GM19351 (cell line): ENCODE results near the gene UROC1.

Experiments
- ATAC-seq: cut with Tn5 transposase; IDR thresholded peaks from one replicate; pipeline ENCODE4 v1.9.1; 2021; ENCODE audit warnings: mild to moderate bottlenecking, moderate library complexity; ENCODE audit not compliant: unreplicated experiment

The UROC1 gene

DNA sequence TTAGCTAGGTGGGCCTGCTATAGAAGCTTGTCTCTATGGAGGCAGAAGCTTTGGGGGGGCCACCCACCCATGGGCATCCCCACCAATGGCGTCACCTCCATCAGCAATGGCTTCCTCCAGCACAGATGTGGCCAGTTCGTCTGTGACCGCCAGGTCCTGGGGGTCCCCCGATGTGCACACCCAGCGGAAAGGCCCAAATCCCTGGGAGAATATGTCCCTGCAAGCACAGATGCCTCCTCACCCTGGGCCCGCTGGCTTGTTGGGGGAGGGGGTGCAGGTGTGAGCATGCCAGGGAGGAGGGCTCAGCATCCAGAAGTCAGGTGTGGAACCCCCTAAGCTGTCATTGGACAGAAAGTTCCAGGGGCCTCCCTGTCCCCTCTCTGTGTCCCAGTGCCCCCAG lies 19.6 kb downstream of the UROC1 start:
- ATAC-seq: no peak

DNA sequence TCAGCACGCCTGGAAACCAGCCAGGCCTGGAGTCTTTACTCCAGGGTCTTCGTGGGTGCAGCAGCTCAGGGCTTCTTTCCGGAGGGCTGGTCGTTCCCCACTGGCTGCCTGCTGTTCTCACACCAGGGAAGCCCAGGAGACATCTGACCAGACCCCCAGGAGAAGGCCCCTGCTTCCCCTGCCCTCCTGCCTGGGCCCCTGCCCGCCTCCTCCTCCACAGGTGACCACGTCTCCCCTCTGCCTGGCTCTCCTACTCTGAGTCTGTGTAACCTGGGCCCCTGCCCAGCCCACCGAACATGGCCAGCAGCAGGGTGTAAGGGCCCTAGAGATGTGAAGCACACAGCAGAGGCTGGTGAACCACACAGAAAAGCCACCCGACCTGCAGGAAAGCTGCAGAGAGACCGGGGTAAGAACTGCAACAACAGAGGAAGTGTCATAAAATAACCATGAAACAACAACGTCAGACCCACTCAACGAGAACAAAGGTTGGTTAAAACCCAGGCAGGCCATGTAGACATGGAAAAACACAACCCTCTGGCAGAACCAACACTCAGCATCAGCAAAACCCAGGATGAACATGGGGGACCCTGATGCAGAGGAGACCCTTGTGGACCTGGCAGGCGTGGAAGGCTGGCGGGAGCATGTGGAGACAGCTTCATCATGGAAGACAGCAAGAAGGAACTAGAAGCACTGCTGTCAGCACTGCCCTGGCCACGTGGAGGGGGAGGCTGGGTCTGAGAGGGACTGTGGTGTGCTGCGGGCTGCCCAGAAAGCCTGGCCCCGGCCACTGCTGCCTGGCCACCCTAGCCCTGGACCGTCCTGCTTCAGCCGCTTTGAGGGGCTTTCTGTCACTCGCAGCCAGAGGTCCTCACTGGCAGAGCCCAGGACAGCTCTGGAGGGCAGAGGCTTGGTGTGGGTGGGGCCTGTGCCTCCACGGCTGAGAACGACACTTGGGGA lies 20.4 kb downstream of the UROC1 start:
- ATAC-seq: no peak

DNA sequence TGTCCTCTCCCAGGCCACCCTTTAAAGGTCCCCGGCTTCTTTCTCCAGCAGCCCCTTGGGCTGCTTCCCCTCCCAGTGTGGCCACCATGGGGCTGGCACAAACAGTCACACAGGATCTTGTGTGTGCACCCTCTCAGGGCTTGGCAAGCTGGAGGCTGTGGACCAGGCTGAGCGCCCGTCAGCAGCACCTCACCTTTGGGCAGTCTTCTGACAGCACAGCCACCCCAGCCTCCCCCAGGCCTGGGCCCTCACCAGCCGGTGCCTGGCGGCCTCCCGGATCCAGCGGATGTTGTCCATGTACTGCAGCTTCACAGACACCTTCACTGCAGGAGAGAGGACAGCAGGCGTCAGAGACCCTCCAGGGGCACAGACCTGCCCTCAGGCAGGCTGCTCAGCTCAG lies 21.8 kb downstream of the UROC1 start:
- no peak for ATAC-seq

DNA sequence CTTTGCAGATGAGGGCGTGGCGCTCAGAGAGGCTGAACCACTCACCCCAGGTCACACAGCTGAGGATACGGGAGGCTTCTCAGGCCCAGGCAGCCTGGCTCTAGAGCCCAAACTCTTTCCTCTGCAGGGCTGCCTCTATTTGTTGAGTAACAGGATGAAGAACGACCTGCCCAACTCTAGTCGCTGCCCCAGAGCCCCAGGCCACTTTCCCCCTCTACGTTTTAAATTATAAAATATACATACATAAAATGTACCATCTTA lies 22.7 kb downstream of the UROC1 start:
- ATAC-seq: no peak

DNA sequence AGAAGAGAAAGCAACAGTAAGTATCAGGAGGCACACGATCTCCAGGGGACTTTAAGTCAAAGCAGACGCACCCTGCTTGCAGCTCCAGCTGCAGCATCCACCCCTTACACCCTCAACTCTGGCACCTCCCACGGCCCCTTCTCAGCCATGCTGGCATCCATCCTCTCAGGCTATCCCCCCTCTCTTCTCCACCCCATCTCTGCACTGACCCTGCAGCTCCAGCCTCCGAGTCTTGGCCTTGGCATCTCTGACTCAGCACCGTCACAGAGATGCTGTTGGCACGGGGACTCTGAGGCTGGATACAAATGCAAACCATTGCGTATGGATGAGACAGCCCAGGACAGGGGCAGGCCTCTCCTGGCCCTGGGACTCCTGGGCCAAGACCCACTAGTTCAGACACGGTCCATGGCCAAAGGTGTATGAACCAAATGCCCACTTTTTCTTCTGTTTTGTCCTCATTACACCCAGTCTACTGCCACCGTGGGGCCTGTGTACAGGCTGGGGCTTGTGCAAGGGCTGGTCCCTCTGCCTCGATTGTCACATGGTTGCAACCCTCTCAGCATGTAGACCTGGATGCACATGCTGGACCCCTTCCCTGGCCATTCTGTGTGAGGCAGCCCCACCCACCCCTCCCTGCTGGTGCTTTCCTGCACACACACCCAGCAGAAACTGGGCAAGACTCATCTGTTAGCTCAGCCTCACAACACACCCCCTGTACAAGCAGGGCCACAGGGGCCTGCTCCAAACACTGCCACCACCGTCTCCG lies 23.2 kb downstream of the UROC1 start:
- ATAC-seq: no peak

DNA sequence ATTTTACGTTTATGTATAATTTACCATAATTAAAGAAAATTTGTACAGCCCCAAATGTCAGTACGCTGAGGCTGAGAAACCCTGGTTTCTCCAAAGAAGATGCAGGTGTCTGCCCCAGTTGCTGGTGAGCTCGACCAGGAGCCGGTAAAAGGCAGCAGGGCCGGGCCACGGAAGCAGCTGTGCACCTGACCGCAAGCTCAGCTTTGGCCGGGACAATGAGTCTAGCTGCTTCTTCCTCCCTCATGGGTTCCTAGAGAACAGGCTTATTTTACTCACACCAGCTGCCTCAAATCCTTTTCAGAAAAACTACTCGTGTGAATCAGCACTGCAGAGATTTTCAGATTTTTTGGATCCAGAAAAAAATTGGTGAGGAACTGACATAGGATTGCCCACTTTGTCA lies 23.8 kb downstream of the UROC1 start:
- ATAC-seq: no peak

DNA sequence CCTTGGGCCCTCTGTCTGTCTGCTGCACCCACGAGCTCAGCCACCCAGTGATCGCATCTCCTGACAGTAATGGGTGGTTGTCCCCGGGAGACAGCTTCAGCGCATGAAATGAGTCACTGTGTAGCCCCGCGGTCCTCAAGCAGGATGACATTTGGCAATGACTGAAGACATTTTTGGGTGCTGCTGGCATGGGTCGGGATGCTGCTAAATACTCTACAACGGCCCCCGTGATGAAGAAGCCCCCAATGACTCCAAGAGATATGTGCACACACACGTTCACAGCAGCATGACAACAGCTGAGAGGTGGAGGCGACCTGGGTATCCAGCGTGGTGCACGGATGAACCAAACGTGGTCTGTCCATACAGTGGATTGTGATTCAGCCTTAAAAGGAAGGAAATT lies 24.5 kb downstream of the UROC1 start:
- ATAC-seq: no peak

DNA sequence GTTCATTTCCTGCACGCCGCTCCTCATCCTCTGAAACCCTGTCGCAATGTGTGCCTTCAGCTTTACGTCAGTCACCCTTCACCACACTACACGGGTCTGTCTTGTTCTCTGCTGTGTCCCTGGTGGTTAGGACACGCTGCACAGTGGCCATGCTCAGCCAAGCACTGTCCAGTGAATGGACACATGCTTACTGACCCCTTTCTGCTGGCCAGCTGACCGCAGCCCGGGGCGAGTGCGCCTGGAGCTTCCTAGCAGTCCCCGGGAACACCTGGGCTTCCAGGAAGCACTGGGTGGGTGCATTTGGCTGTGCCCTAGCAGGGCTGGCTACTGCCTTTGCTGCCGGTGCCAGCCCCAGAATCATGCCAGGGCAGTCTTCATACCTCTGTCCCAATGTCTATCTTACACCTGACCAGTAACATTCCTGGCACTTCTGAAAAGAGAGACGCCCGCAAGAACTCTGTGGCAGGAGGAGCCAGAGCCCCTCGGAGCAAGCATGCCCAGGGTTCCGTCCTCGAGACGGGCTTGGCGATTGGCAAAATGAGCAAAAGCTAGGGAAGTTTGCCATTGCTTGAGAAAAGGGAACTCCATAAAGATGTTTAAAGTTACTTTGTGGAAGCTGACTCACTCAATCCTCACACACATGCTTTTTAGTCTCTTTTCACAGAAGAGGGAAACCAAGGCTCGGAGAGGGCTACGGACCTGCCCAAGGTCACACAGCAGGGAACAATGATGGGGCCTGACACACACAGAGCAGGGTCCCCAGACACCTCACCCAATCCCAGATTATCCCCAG lies 26.2 kb downstream of the UROC1 start:
- ATAC-seq: no peak

DNA sequence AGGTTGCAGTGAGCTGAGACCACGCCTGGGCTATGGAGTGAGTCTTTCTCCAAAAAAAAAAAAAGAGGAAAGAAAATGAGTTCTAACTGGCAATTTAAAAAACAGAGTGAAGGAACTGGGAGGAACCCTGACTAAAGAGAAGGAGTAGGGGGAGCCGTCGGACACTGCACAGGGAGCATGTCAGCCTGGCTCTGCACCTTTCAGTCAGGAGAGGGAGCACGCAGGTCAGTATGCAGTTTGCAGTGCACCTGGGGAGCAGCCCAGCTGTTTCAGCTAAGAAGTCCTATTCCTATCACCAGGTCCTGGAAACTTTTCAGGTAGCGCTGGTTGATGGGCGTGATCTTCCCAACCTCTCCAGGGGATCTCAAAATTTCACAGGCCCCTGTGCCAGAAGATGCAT lies 27.0 kb downstream of the UROC1 start:
- ATAC-seq: no peak

DNA sequence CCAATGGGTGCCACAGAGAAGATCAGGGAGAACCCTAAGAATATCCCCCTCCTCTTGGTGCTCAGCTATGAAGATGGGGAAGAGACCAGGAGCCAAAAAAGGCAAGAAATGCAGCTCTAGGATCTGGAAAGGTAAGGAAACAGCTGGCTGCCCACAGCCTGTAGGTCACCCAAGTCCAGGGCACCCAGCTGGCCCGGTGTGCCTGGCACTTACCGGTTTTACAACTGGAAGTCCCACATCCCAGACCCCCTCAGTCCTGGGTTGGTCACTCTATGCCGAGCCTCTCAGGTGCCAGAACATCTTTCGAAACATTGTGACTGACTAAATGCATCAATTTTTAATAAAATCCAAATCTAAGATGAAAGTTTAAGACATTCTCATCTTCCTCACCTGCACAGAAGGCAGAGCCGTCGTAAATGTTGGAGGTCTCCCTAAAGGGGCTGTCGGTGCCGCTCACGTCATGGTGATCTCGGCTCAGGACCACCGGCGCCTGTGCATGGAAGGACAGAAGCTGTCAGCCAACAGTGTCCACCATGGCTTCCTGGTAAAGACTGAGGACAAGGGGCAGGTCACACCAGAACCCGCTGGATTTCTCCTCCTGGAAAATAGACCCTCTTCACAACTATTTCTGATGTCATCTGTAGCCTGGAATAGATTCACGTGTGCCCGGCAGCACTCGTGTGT lies 28.5 kb downstream of the UROC1 start:
- no peak for ATAC-seq

DNA sequence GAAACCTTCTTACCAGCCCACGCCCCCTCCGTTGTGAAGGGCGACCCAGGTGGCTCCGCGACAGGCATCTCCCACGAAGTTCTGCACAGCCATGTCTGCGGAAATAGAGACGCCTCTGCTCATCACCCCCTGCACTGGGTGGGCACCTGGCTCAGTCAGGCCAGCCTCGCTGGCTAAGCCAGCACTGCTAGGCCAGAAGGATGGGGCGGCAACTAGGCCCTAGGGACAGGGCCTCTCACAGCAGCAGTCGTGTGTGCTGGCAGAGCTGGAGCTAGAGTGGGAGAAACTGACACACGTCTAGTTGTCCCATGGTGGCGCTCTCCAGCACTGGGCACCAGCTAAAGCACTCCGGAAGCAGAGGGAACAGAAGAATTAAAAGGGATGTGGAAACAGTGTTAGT lies 29.4 kb downstream of the UROC1 start:
- ATAC-seq: no peak

DNA sequence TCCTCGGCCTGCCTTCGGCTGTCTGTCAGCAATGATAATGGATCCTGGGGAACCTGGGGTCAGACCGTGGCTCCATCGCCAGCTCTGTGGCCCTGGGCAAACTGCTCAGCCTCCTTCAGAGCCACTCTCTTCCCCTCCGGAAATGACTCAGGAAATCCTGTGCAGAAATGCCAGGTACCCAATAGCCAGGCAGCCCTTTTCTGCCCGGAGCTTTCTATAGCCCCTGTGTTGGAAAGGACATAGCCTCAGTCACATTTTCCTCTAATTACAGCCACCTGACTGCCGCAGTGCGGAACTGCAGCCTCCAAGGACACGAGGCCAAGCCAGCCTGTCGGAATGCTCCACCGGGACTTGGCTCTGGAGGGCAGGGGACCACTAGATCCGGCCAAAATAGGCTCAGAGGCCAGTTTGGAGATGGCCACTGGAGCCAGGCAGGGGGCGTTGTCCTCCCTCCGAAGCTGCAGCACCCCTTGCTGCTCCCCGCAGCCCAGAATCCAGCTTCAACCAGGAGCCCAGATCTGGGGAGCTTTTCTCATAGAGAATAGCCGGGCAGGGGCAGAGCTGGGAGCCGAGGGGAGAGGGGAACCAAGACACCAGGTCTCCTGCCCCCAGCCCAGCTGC lies 30.3 kb downstream of the UROC1 start:
- no peak for ATAC-seq

DNA sequence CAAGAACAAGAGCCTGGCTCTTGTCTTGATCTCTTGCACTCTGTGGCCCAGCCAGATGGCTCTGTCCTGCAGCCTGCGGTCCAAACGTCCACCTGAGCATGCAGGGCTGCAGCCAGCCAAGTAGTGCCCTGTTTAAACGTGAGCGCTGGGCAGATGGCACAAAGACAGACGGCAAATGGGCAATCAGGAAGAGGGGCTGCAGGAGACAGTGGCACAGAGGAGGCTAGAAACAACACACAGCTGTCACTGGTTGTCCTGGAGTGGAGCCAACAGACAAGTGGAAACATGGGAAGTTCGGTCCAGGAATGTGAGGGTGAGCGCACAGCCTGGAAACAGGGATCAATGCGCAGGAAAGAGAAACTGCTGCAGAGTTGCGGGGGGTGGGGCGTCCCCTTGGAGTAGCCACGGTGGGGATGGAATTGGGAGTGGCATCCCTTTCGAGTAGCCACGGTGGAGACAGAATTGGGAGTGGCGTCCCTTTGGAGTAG lies 31.2 kb downstream of the UROC1 start:
- ATAC-seq: no peak

DNA sequence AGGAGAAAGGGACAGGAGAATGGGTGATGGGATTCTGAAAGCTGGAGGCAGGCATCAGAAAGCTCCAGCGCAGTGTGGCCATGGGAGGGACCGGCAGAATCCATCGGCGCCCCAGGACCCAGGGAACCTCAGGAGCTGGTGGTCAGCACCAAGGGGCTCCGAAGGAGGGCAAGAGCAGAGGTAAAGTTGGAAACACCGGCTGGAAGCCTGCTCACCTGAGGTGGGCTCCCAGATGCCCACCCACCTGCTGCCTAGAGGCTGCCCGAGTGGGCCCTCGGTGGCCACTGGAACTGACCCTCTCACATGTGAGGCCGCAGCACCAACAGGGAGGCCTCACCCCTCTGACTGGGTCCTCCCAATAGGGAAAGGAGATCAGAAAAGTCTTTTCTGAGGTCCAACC lies 31.6 kb downstream of the UROC1 start:
- ATAC-seq: no peak

DNA sequence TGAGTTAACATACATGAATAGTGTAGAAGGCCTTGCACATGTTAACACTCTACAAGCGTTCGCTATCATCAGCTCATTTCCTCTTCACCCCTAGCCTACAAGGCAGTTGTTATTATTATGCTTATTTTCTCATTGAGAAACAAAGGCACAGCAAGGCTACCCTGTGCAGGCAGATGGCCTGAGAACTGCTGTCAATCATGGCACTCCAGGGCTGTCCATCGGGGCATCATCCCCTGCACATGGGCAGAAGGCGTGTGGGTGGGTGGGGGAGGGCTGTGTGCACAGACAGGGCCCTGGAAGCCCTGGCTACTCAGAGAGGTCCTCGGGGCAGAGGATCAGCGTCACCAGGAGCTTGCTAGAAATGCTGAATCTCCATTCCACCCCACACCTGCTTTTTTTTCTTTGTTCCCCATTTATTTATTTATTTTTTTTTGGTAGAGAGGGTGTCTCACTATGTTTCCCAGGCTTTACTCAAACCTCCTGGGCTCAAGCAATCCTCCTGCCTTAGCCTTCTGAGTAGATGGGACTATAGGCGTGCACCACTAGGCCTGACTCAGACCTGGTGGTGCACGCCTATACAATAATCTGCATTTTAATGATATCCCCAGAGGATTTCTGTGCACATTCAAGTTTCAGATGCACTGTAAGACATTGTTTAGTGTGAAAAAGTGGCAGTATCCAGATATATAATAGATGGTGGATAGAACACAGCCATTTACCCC lies 32.2 kb downstream of the UROC1 start:
- ATAC-seq: no peak

DNA sequence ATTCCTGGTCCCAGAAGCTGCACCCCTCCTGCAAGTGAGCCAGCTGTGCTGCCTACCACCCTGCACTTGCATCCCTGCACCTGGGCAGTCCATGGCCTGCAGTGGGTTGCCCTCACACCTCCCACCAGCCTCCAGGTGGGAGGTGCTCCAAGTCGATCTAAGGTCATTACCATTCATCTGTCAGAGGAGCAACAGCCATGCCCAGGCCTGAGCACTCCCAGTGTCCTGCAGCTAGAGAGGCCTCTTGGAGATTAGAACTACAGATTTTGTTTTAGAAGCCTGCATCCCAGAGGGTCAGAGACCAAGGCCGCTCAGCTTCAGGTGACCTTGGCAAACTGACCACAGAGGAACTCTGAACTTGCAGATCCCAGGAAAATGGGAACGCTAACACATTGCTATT lies 32.9 kb downstream of the UROC1 start:
- ATAC-seq: no peak

DNA sequence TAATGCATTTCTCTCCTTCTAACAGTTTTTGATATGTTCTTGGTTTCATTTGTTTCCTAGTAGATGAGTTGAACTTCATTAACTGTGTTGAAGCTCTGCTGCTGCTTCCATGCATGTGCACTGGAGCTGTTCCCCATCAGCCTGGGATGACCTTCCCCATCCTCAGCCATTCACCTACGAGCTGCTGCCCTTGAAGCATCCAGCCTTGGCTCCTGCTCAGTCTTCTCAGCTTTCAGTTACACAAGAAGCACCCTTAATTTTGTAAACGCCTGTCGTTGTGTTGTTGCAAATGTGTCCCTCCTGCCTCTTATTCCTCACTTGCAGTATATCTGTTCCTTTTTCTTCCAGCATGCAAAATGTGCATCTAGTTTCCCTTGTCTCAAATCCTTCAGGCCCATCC lies 33.4 kb downstream of the UROC1 start:
- no peak for ATAC-seq

DNA sequence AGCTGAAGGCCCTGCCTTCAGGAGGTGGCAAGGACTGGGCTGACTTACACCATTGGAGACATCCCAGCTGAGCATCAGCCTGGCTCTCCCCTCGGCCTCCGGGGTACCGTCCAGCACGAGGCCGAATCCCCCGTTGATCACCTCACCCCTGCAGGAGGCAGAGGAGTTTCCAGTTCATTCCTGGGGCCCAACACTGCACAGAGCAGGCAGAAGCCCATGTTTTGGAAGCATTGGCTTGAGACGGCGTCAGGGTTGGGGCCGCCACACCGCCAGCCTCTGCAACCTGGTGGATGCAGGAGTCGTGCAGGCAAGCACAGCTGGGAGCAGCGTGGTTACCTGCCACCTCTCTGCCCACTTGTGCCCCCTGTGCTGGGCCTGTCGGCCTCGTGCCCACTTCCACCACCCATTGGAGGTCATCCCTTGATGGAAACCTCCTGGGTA lies 34.2 kb downstream of the UROC1 start:
- no peak for ATAC-seq

DNA sequence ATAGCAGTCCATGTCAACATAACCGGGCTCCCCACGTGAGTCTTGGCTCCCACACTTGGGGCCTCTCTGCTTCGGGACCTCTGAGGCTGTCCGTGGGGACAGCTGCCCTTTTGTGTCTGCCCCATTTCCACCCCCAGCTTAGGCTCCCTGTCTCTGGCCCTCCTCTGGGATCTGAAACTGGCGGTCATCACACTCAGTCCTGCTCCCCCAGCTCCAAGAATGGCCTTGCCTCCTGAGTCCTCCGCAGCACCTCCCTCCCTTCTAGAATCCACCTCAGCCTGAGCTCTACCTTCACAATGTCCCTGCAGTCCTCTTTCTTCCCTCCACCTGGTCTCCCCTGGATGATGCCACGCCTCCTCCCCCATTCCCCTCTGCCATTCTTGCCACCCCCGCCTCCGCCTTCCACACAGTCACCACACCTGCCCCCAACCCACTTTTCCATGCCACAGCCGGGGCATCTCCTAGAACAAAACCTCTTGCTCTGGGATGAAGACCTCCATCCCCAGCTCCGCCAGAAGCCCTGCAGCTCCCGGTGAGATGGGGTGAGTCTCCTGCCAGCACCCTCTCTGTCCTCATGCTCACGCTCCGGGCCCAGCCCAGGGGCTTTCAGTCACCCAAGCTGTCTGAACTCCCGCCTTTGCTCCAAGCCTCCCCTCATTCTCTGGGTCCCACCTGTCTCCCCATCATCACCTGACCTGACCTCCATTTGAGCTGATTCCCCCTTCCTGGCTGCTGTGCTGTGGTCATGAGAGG lies 34.9 kb downstream of the UROC1 start:
- ATAC-seq: no peak
